ENCODE data around the gene SLIT3.
"Not testable (repeated sequence)": the region's sequence is repeated elsewhere in the genome, so short reads cannot be mapped to it uniquely, and the experiment has no call there.

SLIT3 gene

DNA sequence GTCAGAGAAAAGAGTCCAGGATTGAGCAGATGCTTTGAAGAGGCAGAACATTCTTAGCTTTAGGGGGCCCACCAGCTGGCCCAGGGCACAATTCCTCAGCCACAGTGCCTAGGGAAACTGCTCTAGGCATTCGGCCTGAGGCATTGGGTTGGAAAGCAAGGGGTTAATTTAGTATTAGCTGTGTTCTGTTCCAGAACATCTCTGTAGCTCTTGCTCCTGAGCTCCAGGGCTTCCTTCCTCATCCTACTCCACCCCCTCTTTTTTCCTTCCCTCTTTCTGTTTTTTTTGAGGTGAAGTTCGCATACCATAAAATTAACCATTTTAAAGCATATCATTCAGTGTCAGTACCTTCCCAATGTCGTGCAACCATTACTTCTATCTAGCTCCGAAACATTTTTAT, 647.3 kb downstream of the SLIT3 start:
- Mint-ChIP-seq H3K27me3 (peaks cover 13% of the 10 kb centered on the region), H3K4me1 (no peaks in the 10 kb centered on the region), H3K4me3 (no peak overlapping the region), H3K9me3 (peaks cover 5% of the 10 kb centered on the region), H3K36me3 (no peaks in the 10 kb centered on the region), H3K27ac (no peak overlapping the region)
- ATAC-seq, result no peak

DNA sequence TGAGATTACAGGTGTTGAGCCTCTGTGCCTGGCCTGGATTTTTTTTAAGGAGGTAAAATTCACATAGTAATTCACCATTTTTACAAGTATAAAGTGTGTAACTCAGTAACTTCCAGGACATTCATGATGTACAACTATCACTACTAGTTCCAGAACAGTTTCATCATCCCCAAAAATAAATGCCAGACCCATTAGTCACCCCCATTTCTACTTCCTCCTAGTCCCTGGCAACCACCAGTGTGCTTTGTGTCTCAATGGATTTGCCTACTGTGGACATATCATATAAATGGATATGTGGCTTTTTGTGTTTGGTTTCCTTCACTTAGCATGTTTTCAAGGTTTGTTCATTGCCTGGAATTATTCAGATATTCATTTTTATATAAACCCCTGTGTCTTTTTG, 649.3 kb downstream of the SLIT3 start:
- H3K4me3 Mint-ChIP-seq, result no peak overlapping the region
- no peak for ATAC-seq
- no peaks in the 10 kb centered on the region for H3K4me1 Mint-ChIP-seq
- no peak overlapping the region for H3K27ac Mint-ChIP-seq
- no peaks in the 10 kb centered on the region for H3K36me3 Mint-ChIP-seq
- peaks cover 5% of the 10 kb centered on the region for H3K9me3 Mint-ChIP-seq
- peaks cover 13% of the 10 kb centered on the region for H3K27me3 Mint-ChIP-seq

DNA sequence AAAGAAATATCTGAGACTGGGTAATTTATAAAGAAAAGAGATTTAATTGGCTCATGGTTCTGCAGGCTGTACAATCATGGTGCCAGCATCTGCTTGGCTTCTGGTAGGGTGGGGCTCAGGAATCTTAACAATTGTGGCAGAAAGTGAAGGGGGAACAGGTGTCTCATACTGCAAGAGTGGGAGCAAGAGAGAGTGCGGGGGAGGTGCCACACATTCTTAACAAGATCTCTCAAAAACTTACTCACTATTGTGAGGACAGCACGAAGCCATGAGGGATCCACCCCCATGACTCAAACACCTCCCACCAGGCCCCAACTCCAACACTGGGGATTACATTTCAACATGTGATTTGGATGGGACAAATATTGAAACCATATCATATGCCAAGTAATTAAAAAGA, 651.6 kb downstream of the SLIT3 start:
- no peak for ATAC-seq
- no peak overlapping the region for H3K27ac Mint-ChIP-seq
- H3K4me3 Mint-ChIP-seq, result no peak overlapping the region
- no peaks in the 10 kb centered on the region for H3K36me3 Mint-ChIP-seq
- H3K4me1 Mint-ChIP-seq, result no peaks in the 10 kb centered on the region
- peaks cover 5% of the 10 kb centered on the region for H3K9me3 Mint-ChIP-seq
- H3K27me3 Mint-ChIP-seq, result peaks cover 13% of the 10 kb centered on the region

DNA sequence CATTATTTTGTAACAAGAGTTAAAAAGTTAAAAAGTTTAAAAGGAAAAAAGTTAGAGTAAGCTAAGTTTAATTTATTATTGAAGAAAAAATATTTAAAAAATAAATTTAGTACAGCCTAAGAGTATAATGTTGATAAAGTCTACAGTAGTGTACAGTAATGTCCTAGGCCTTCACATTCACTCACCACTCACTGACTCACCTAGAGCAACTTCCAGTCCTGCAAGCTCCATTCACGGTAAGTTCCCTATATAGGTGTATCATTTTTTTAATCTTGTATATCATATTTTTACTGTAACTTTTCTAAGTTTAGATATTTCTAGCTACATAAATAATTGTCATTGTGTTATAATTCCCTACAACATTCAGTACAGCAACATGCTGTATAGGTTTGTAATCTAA, 652.4 kb downstream of the SLIT3 start:
- no peak overlapping the region for H3K27ac Mint-ChIP-seq
- H3K27me3 Mint-ChIP-seq, result peaks cover 13% of the 10 kb centered on the region
- H3K9me3 Mint-ChIP-seq, result peaks cover 5% of the 10 kb centered on the region
- H3K36me3 Mint-ChIP-seq, result no peaks in the 10 kb centered on the region
- no peak overlapping the region for H3K4me3 Mint-ChIP-seq
- no peak for ATAC-seq
- no peaks in the 10 kb centered on the region for H3K4me1 Mint-ChIP-seq

DNA sequence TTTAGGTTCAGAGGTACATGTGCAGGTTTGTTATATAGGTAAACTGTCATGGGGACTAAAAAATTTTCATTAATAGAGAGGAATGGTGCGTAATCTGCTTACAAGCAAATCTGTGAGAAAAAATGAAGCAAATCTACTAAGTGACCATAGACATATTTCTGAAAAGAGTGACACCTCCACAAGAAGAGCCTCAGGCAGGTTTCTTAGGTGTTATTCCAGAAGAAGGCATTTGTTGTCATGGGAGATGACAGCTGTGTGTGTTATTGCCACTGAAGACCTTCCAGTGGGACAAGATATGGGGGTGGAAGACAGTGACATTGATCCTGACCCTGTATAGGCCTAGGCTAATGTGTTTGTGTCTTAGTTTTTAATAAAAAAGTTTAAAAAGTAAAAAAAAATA, 652.9 kb downstream of the SLIT3 start:
- Mint-ChIP-seq H3K27ac (no peak overlapping the region), H3K9me3 (peaks cover 5% of the 10 kb centered on the region), H3K36me3 (no peaks in the 10 kb centered on the region), H3K4me1 (no peaks in the 10 kb centered on the region), H3K27me3 (peaks cover 10% of the 10 kb centered on the region), H3K4me3 (no peak overlapping the region)
- ATAC-seq, result no peak

DNA sequence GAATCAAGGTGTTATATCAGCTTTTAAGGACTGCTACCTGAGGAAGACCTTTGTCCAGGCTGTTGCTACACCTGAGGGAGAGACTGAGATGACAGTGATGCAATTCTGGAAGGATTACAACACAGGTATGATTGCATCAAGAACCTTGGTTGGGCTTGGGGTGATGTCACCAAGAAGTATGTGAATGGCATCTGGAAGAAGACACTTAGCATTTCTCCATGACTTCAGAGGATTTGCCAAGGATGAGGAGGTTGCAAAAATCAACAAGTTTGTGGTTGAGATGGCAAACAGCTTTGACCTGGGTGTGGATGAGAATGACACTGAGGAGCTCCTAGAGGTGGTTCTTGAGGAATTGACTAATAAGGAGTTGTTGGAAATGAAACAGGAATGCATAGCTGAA, 653.9 kb downstream of the SLIT3 start:
- Mint-ChIP-seq H3K27ac (no peak overlapping the region), H3K4me3 (no peak overlapping the region), H3K9me3 (peaks cover 5% of the 10 kb centered on the region), H3K36me3 (no peaks in the 10 kb centered on the region), H3K27me3 (peaks cover under 1% of the 10 kb centered on the region), H3K4me1 (no peaks in the 10 kb centered on the region)
- ATAC-seq, result no peak

DNA sequence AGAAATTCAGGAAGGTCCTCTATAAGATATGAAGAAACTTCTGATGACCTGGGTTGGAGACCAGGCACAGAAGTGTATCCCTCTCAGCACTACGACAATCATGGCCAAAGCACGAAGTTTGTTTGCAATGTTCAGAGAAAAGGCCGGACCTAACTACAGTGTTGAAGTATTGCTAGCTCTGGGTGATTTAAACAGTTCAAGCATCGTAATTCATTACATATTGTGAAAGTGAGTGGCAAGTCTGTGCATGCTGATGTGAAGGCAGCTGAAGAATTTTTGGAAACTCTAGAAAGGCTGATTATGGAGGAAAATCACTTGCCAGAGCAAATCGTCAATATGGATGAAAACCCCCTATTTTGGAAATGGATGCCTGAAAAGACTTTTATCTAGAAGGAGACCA, 654.6 kb downstream of the SLIT3 start:
- H3K27ac Mint-ChIP-seq, result no peak overlapping the region
- H3K36me3 Mint-ChIP-seq, result no peaks in the 10 kb centered on the region
- no peaks in the 10 kb centered on the region for H3K27me3 Mint-ChIP-seq
- ATAC-seq, result no peak
- no peaks in the 10 kb centered on the region for H3K4me1 Mint-ChIP-seq
- H3K9me3 Mint-ChIP-seq, result peaks cover 5% of the 10 kb centered on the region
- no peak overlapping the region for H3K4me3 Mint-ChIP-seq

DNA sequence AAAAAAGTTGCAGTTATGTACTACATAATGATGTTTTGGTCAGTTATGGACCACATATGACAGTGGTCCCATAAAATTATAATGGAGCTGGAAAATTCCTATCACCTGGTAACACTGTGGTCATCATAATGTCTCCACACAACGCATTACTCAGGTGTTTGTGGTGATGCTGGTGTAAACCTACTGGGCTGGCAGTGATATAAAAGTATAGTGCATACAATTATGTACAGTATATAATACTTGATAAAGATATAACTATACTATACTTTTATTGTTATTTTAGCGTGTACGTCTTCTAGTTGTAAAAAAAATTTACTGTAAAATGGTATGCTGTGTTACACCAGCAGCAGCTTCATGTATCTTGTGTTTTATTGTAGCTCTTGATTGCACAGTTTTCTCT, 655.7 kb downstream of the SLIT3 start:
- Mint-ChIP-seq H3K27me3 (no peaks in the 10 kb centered on the region), H3K9me3 (peaks cover 5% of the 10 kb centered on the region), H3K4me1 (no peaks in the 10 kb centered on the region), H3K4me3 (no peak overlapping the region), H3K36me3 (no peaks in the 10 kb centered on the region), H3K27ac (no peak overlapping the region)
- ATAC-seq, result no peak

DNA sequence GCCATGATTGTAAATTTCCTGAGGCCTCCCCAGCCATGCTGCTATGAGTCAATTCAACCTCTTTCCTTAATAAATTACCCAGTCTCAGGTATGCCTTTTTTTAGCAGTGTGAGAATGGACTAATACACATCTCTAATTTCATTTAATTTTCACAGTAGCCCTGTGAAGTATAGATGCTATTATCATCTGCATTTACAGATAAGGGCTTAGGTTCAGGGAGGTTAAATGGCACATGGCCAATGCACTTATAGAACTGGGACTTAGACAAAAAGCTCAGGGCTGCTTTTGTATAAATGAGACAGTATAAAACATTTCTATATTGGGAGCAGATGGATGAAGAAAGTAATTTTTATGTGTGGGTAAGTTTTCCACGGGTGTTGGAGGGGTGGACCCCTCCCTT, 658.9 kb downstream of the SLIT3 start:
- no peak for ATAC-seq

DNA sequence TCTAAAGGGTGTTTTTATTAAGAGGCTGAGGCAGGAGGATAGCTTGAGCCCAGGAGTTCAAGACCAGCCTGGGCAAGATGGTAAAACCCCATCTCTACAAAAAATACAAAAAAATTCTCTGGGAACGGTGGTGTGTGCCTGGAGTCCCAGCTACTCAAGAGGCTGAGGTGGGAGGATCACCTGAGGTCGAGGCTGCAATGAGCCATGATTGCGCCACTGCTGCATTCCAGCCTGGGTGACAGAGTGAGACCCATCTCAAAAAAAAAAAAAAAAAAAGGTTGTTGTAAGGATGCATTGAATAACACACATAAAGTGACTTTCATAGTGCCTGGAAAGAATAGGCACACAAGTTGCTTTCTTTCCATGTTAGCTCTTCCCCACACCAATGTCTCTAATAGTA, 662.1 kb downstream of the SLIT3 start:
- ATAC-seq, H3K27me3 Mint-ChIP-seq, H3K27ac Mint-ChIP-seq, H3K4me3 Mint-ChIP-seq, H3K36me3 Mint-ChIP-seq, H3K9me3 Mint-ChIP-seq, H3K4me1 Mint-ChIP-seq: not testable (repeated sequence)

More for the DNA sequence above, 658.9 kb downstream of the SLIT3 start:
- H3K4me1 Mint-ChIP-seq, result no peaks in the 10 kb centered on the region
- no peak overlapping the region for H3K4me3 Mint-ChIP-seq
- H3K9me3 Mint-ChIP-seq, result no peaks in the 10 kb centered on the region
- no peaks in the 10 kb centered on the region for H3K27me3 Mint-ChIP-seq
- H3K36me3 Mint-ChIP-seq, result no peaks in the 10 kb centered on the region
- H3K27ac Mint-ChIP-seq, result no peak overlapping the region

DNA sequence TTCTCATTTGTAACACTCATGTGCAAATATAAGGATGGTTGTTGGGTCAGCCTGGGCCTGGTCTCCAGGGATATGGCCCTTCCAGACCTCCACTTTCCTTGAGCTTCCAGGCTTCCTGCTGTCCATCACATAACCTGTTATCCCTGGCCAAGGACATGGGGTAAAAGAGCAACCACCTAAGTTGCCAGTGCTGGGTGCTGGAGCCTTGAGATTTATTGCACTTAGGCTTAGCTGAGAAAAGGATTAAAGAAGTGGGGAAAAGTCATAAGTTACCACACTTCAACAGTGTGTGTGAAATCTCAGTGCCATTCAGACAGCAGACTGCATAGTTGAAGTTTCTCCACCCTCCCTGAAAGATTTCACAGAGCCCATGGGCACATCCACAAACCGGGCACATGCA, 663.1 kb downstream of the SLIT3 start:
- no peaks in the 10 kb centered on the region for H3K4me1 Mint-ChIP-seq
- H3K27me3 Mint-ChIP-seq, result no peaks in the 10 kb centered on the region
- H3K9me3 Mint-ChIP-seq, result no peaks in the 10 kb centered on the region
- no peak overlapping the region for H3K4me3 Mint-ChIP-seq
- H3K27ac Mint-ChIP-seq, result no peak overlapping the region
- ATAC-seq, result peak; percentile 31
- H3K36me3 Mint-ChIP-seq, result no peaks in the 10 kb centered on the region

DNA sequence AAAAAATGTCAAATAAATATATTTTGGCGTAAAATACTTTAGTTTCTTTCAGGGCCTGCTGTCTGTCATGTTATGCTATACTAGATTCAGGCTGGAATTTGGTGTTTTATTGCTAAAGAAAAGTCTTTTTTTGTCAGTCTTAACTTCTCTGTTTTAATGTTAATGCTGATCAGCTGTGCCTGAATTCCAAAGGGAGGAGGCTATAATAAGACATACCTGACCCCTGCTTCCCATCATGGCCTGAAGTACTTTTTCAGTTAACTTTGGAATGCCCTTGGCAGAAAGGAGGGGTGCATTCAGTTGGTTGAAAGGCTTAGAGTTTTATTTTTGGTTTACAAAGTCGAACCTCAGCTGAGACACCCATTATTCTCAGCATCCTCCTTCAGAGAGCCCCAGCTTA, 663.7 kb downstream of the SLIT3 start:
- Mint-ChIP-seq H3K4me3 (no peak overlapping the region), H3K4me1 (no peaks in the 10 kb centered on the region), H3K36me3 (no peaks in the 10 kb centered on the region), H3K27me3 (peaks cover 1% of the 10 kb centered on the region), H3K9me3 (no peaks in the 10 kb centered on the region), H3K27ac (no peak overlapping the region)
- no peak for ATAC-seq

DNA sequence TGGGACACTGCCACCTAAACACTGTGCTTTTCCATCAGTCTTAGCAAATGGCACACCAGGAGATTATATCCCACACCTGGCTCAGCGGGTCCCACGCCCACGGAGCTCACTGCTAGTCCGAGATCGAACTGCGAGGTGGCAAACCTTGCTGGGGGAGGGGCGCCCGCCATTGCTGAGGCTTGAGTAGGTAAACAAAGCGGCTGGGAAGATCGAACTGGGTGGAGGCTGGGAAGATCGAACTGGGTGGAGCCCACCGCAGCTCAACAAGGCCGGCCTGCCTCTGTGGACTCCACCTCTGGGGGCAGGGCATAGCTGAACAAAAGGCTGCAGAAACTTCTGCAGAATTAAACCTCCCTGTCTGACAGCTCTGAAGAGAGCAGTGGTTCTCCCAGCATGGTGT, 670.0 kb downstream of the SLIT3 start:
- not testable (repeated sequence) for ATAC-seq, H3K9me3 Mint-ChIP-seq, H3K4me3 Mint-ChIP-seq, H3K27ac Mint-ChIP-seq, H3K4me1 Mint-ChIP-seq, H3K36me3 Mint-ChIP-seq
- peaks cover 52% of the 10 kb centered on the region for H3K27me3 Mint-ChIP-seq

DNA sequence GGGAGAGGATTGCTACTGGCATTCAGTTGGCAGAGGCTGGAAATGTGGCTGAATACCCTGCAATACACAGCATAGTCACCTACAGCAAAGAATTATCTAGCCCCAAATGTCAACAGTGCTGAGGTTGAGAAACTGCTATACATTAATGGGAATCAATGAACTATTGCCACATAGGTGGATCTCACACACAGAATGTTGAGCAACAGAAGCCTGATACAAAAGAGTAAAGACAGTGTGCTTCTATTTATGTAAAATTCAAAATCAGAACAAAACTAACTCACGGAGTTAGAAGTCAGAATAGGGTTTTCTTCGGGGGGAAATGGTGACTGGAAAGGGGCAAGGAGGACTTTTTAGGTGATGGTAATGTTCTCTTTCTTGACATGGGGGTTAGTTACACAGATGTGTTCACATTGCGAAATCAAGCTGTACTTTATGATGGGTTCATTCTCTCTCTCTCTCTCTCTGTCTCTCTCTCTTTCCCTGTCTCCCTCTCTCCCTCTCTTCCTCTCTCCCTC, 676.0 kb downstream of the SLIT3 start:
- Mint-ChIP-seq H3K27me3 (peaks cover 33% of the 10 kb centered on the region), H3K36me3 (no peaks in the 10 kb centered on the region), H3K4me1 (no peaks in the 10 kb centered on the region), H3K27ac (no peak overlapping the region), H3K4me3 (no peak overlapping the region), H3K9me3 (no peaks in the 10 kb centered on the region)
- ATAC-seq, result no peak

DNA sequence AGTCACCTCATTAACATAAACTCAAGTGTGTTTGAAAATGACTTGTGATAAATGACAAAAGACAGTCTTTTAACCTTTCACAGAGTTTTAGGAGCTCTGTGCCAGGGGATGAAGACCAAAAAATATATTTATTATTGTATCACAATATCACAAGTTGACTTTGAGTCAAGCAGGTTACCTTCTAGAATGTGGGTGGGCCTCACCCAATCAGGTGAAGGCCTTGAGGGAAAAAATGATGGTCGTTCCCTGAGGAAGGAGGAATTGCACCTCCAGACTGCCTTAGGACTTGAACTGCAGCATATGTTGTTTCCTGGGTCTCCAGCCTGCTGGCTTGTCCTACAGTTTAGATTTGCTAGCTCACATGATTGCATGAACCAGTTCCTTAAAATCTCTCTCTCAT, 680.1 kb downstream of the SLIT3 start:
- no peak for ATAC-seq
- H3K4me3 Mint-ChIP-seq, result no peak overlapping the region
- H3K9me3 Mint-ChIP-seq, result no peaks in the 10 kb centered on the region
- H3K27me3 Mint-ChIP-seq, result peaks cover under 1% of the 10 kb centered on the region
- no peak overlapping the region for H3K27ac Mint-ChIP-seq
- H3K4me1 Mint-ChIP-seq, result no peaks in the 10 kb centered on the region
- H3K36me3 Mint-ChIP-seq, result no peaks in the 10 kb centered on the region

DNA sequence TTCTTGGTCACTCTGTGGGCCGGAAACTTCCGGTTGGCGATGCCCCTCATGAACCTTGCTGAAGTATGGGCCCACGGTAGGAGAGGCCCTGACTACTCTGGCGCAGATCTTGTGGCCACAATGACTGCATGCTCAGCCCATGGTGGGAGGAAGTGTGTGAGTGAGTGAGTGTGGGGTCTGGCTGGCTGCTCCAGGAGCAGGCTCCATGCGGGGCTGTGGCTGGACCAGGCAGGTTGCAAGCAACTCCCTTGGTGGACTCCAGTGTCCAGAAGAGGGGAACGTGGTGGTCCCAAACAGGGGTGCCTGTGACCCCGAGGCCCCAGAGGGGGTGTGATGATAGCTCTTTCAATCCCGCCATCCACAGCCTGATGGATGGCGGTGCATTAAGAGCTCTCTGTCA, 686.3 kb downstream of the SLIT3 start:
- H3K27ac Mint-ChIP-seq, result no peak overlapping the region
- peaks cover 5% of the 10 kb centered on the region for H3K9me3 Mint-ChIP-seq
- no peak overlapping the region for H3K4me3 Mint-ChIP-seq
- peaks cover 9% of the 10 kb centered on the region for H3K4me1 Mint-ChIP-seq
- no peaks in the 10 kb centered on the region for H3K36me3 Mint-ChIP-seq
- H3K27me3 Mint-ChIP-seq, result peaks cover 7% of the 10 kb centered on the region
- no peak for ATAC-seq

DNA sequence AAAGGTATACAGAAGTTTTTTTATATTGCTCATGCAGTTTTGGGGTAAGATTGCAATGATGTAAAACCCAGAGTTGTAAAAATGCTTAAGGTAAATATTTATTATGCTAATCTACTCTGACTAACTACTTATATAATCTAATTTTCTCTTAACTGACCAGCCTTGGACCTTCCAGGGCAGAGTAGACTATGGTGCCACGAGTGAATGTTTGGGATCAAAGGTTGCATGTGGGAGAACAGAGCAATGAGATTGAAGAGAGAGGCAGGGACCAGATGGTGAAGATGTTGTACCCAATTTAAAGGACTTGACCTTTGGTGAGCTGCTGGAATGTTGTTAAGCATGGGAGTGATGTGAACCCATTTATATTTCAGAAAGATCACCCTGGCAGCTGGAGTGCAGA, 686.9 kb downstream of the SLIT3 start:
- H3K36me3 Mint-ChIP-seq, result no peaks in the 10 kb centered on the region
- H3K4me3 Mint-ChIP-seq, result no peak overlapping the region
- peaks cover 5% of the 10 kb centered on the region for H3K9me3 Mint-ChIP-seq
- ATAC-seq, result no peak
- H3K27me3 Mint-ChIP-seq, result peaks cover 7% of the 10 kb centered on the region
- peaks cover 9% of the 10 kb centered on the region for H3K4me1 Mint-ChIP-seq
- H3K27ac Mint-ChIP-seq, result no peak overlapping the region

Data from stimulated activated memory B cell treated with anti-CD40 and anti-IgM and Interleukin-4, amounts not matched to agents 10 μg/mL and 1 μg/mL and 100 μg/mL, for 72 hours (primary cell).